Mesodermal cell (in vitro differentiated cells): ENCODE measurements around the gene ARHGAP40.

Source experiments
- H3K27ac ChIP-seq: 2 replicates; pipeline ENCODE4 v1.7.0; 2013; ENCODE audit warnings: mild to moderate bottlenecking, low read depth, low read length, moderate library complexity; ENCODE audit not compliant: severe bottlenecking
- H3K36me3 ChIP-seq: 2 replicates; pipeline ENCODE4 v1.7.1; 2013; ENCODE audit warnings: mild to moderate bottlenecking, low read length, moderate library complexity; ENCODE audit not compliant: control insufficient read depth, insufficient read depth
- H3K4me1 ChIP-seq: one replicate; pipeline ENCODE4 v1.7.1; 2013; ENCODE audit warnings: mild to moderate bottlenecking, low read length; ENCODE audit not compliant: insufficient read depth, control insufficient read depth, poor library complexity, severe bottlenecking
- H3K4me3 ChIP-seq: 2 replicates; pipeline ENCODE4 v1.7.0; 2013; ENCODE audit warnings: low read length, control low read depth, mild to moderate bottlenecking; ENCODE audit not compliant: insufficient read depth, poor library complexity, severe bottlenecking; ENCODE audit errors: extremely low read depth
- H3K9me3 ChIP-seq: 2 replicates; pipeline ENCODE4 v1.7.1; 2013; ENCODE audit warnings: mild to moderate bottlenecking, low read length, moderate library complexity; ENCODE audit not compliant: control insufficient read depth
- WGBS, 2 experiments: methylation state at CpG; one replicate each; pipeline ENCODE4 v1.1.5; 2013; ENCODE audit warnings: missing lambda C conversion rate in 2 of 2; ENCODE audit not compliant: insufficient coverage in 2 of 2; 5-methylcytosine and 5-hydroxymethylcytosine counted together

ARHGAP40 gene

GRCh38 chr20:38603286-38603685 is 1.7 kb downstream of the ARHGAP40 start:
- Histone ChIP-seq H3K36me3 (no peaks in the 10 kb centered on the region), H3K4me3 (no peak overlapping the region), H3K27ac (no peak overlapping the region), H3K4me1 (peaks cover 39% of the 10 kb centered on the region), H3K9me3 (no peaks in the 10 kb centered on the region)
- 60 to 84% methylated on average over 1 to 3 of the region's 3 CpGs for WGBS, 2 experiments

GRCh38 chr20:38604873-38605303 is 3.3 kb downstream of the ARHGAP40 start:
- Histone ChIP-seq H3K4me3 (no peak overlapping the region), H3K4me1 (peaks cover 37% of the 10 kb centered on the region), H3K36me3 (no peaks in the 10 kb centered on the region), H3K27ac (peak overlapping the region; percentile 55), H3K9me3 (no peaks in the 10 kb centered on the region)
- no CpG with 5 or more reads among the region's 4 CpGs for WGBS, 2 experiments

- Histone ChIP-seq H3K36me3 (no peaks in the 10 kb centered on the region), H3K4me1 (peaks cover 27% of the 10 kb centered on the region), H3K4me3 (no peak overlapping the region), H3K27ac (no peak overlapping the region), H3K9me3 (no peaks in the 10 kb centered on the region)
- WGBS, 2 experiments: 45 to 60% methylated on average over 8 to 10 of the region's 12 CpGs
Observed at GRCh38 chr20:38607351-38607750, 5.7 kb downstream of the ARHGAP40 start.

- Histone ChIP-seq H3K9me3 (no peaks in the 10 kb centered on the region), H3K4me1 (peaks cover 27% of the 10 kb centered on the region), H3K4me3 (no peak overlapping the region), H3K27ac (no peak overlapping the region), H3K36me3 (no peaks in the 10 kb centered on the region)
- 60 to 89% methylated on average over 1 to 2 of the region's 4 CpGs for WGBS, 2 experiments
Observed at GRCh38 chr20:38608188-38608587, 6.6 kb downstream of the ARHGAP40 start.

GRCh38 chr20:38609815-38610214 is 8.2 kb downstream of the ARHGAP40 start:
- H3K4me1 ChIP-seq: peaks cover 21% of the 10 kb centered on the region
- no peaks in the 10 kb centered on the region for H3K9me3 ChIP-seq
- H3K36me3 ChIP-seq: no peaks in the 10 kb centered on the region
- H3K27ac ChIP-seq: no peak overlapping the region
- no peak overlapping the region for H3K4me3 ChIP-seq
- 95 to 100% methylated on average over 2 of the region's 4 CpGs for WGBS, 2 experiments

GRCh38 chr20:38610521-38610920 is 8.9 kb downstream of the ARHGAP40 start:
- WGBS, 2 experiments: 75 to 87% methylated on average over 2 to 4 of the region's 5 CpGs
- H3K27ac ChIP-seq: no peak overlapping the region

GRCh38 chr20:38612751-38613515 is 11.3 kb downstream of the ARHGAP40 start:
- 81 to 85% methylated on average over 3 of the region's 5 CpGs for WGBS, 2 experiments
- Histone ChIP-seq H3K4me1 (peaks cover 17% of the 10 kb centered on the region), H3K27ac (no peak overlapping the region)

More at GRCh38 chr20:38610521-38610920, 8.9 kb downstream of the ARHGAP40 start:
- Histone ChIP-seq H3K4me3 (no peak overlapping the region), H3K36me3 (peaks cover 3% of the 10 kb centered on the region), H3K9me3 (no peaks in the 10 kb centered on the region), H3K4me1 (peaks cover 17% of the 10 kb centered on the region)

GRCh38 chr20:38615283-38615682 is 13.7 kb downstream of the ARHGAP40 start:
- no peaks in the 10 kb centered on the region for H3K9me3 ChIP-seq
- H3K36me3 ChIP-seq: peaks cover 3% of the 10 kb centered on the region
- H3K4me3 ChIP-seq: no peak overlapping the region
- 95 to 97% methylated on average over 6 to 14 of the region's 15 CpGs for WGBS, 2 experiments
- H3K4me1 ChIP-seq: peaks cover 12% of the 10 kb centered on the region
- H3K27ac ChIP-seq: no peak overlapping the region

More at GRCh38 chr20:38612751-38613515, 11.3 kb downstream of the ARHGAP40 start:
- Histone ChIP-seq H3K9me3 (no peaks in the 10 kb centered on the region), H3K4me3 (no peak overlapping the region), H3K36me3 (peaks cover 3% of the 10 kb centered on the region)

- Histone ChIP-seq H3K9me3 (no peaks in the 10 kb centered on the region), H3K4me3 (no peak overlapping the region)
- WGBS, 2 experiments: 94 to 97% methylated on average over 3 of the region's 4 CpGs
Observed at GRCh38 chr20:38616457-38616856, 14.8 kb downstream of the ARHGAP40 start.

GRCh38 chr20:38617011-38617829 is 15.6 kb downstream of the ARHGAP40 start:
- peak overlapping the region; percentile 87 for H3K27ac ChIP-seq
- H3K9me3 ChIP-seq: no peaks in the 10 kb centered on the region
- no peak overlapping the region for H3K4me3 ChIP-seq
- 63 to 73% methylated on average over 14 of the region's 16 CpGs for WGBS, 2 experiments
- H3K4me1 ChIP-seq: peaks cover 12% of the 10 kb centered on the region
- H3K36me3 ChIP-seq: peaks cover 3% of the 10 kb centered on the region

More at GRCh38 chr20:38616457-38616856, 14.8 kb downstream of the ARHGAP40 start:
- peaks cover 12% of the 10 kb centered on the region for H3K4me1 ChIP-seq
- no peak overlapping the region for H3K27ac ChIP-seq
- H3K36me3 ChIP-seq: peaks cover 3% of the 10 kb centered on the region
